ENCODE measurements around the gene MEGF11.

DNA sequence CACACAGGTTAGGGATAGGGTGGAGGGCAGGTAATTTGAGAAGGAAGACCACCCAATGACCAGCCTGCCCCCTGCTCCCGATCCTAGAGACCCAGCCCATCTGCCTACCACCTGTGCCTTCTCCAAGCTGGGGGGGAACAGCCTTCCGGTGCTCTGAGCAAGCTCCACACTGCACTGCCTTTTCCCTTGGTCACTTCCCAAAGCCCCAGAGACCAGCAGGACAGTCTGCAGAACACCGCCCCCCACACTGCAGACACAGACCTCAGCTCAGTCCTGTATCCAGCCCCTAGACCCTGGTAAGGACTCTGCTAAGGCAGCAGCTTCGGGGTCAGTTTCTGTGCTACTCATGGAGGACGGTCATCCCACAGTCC lies 156.9 kb downstream of the MEGF11 start:
- TF ChIP-seq, protein P1, sequence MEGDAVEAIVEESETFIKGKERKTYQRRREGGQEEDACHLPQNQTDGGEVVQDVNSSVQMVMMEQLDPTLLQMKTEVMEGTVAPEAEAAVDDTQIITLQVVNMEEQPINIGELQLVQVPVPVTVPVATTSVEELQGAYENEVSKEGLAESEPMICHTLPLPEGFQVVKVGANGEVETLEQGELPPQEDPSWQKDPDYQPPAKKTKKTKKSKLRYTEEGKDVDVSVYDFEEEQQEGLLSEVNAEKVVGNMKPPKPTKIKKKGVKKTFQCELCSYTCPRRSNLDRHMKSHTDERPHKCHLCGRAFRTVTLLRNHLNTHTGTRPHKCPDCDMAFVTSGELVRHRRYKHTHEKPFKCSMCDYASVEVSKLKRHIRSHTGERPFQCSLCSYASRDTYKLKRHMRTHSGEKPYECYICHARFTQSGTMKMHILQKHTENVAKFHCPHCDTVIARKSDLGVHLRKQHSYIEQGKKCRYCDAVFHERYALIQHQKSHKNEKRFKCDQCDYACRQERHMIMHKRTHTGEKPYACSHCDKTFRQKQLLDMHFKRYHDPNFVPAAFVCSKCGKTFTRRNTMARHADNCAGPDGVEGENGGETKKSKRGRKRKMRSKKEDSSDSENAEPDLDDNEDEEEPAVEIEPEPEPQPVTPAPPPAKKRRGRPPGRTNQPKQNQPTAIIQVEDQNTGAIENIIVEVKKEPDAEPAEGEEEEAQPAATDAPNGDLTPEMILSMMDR (IDR thresholded peaks at IDR 0.05; ENCODE audit: low read depth, low read length), result no peak
- no peak for TF ChIP-seq EZH2phosphoT487 (IDR thresholded peaks at IDR 0.05; ENCODE audit: low read depth)

Data from OCI-LY3 (cell line).